OCI-LY3 (cell line): ENCODE measurements around the gene PGBD2.

Source experiments
- H2AFZ ChIP-seq: fragments of 200-600, 300-600 bp; shearing (Covaris generic); 2 replicates; pipeline ENCODE4 v1.6.0; 2014; ENCODE audit warnings: antibody characterized with exemption, low read depth, low read length
- H3K27ac ChIP-seq: fragments of 200-600, 300-600 bp; sonication (generic); 2 replicates; pipeline ENCODE4 v1.5.1; 2014; ENCODE audit warnings: mild to moderate bottlenecking, low read length, moderate library complexity, mixed read lengths
- H3K27me3 ChIP-seq: fragments of 200-600, 300-600 bp; sonication (generic); 2 replicates; pipeline ENCODE4 v1.6.1; 2014; ENCODE audit warnings: low read depth, low read length, mixed read lengths
- H3K36me3 ChIP-seq: fragments of 200-600, 300-600 bp; sonication (generic); replicated peaks from 2 replicates; pipeline ENCODE3; 2014; ENCODE audit warnings: low read depth, low read length, mixed read lengths
- H3K4me1 ChIP-seq: fragments of 300-600, 200-600 bp; sonication (generic); 2 replicates; pipeline ENCODE4 v1.6.1; 2014; ENCODE audit warnings: low read length, mixed read lengths
- H3K4me2 ChIP-seq: fragments of 200-600, 300-600 bp; sonication (generic); 2 replicates; pipeline ENCODE4 v1.6.1; 2014; ENCODE audit warnings: low read length, mixed read lengths
- H3K4me3 ChIP-seq: fragments of 300-600, 200-600 bp; sonication (generic); 2 replicates; pipeline ENCODE4 v1.5.1; 2014; ENCODE audit warnings: antibody characterized with exemption, mild to moderate bottlenecking, low read length, moderate library complexity
- H3K79me2 ChIP-seq: fragments of 300-600, 200-600 bp; shearing (Covaris generic); 2 replicates; pipeline ENCODE4 v1.6.1; 2014; ENCODE audit warnings: mild to moderate bottlenecking, low read length, mixed read lengths
- H3K9ac ChIP-seq: fragments of 300-600, 200-600 bp; shearing (Covaris generic); 2 replicates; pipeline ENCODE4 v1.6.0; 2014; ENCODE audit warnings: mild to moderate bottlenecking, low read length, moderate library complexity
- H3K9me3 ChIP-seq: fragments of 200-600, 300-600 bp; shearing (Covaris generic); 2 replicates; pipeline ENCODE4 v1.6.1; 2014; ENCODE audit warnings: low read length, mixed read lengths; ENCODE audit not compliant: insufficient read depth
- H4K20me1 ChIP-seq: fragments of 200-600, 300-600 bp; sonication (generic); 2 replicates; pipeline ENCODE4 v1.6.1; 2016; ENCODE audit warnings: low read length, mixed read lengths; ENCODE audit not compliant: insufficient read depth
- EZH2phosphoT487 ChIP-seq: fragments of 200-600 bp; shearing (Covaris generic); IDR thresholded peaks from 2 replicates; pipeline ENCODE4 v1.6.1; 2018; ENCODE audit warnings: antibody characterized with exemption, mixed run types, low read depth
- TF ChIP-seq, protein P1 (sequence below): fragments of 200-600, 300-600 bp; sonication (generic); IDR thresholded peaks from 2 replicates; pipeline ENCODE4 v1.5.1; 2014; ENCODE audit warnings: antibody characterized with exemption, low read length, low read depth

PGBD2 gene

DNA sequence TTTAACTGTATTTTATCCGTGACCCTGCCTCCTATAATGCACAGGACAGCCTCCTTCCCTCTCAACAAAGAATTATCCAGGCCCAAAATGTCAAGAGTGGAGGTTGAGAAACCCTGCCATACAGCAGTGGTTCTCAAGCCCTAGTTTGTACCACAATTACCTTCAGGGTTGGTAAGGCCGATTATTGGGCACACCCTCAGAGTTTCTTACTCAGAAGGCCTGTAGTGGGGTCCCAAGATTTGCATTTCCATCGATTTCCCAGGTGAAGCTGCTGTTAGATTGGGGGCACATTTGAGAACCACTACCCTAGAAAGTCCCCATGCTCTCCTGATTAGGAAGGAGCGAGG is 400 bp upstream of the PGBD2 start:
- Histone ChIP-seq H2AFZ (peak overlapping the region; percentile 90), H3K9ac (peak overlapping the region; percentile 89), H3K36me3 (no peaks in the 10 kb centered on the region), H3K4me3 (peak overlapping the region; percentile 88), H3K4me1 (peaks cover 13% of the 10 kb centered on the region; the same call in 1 of the 2 replicates), H3K4me2 (peak overlapping the region; percentile 94), H3K27ac (peak overlapping the region; percentile 79), H4K20me1 (no peaks in the 10 kb centered on the region), H3K9me3 (no peaks in the 10 kb centered on the region), H3K79me2 (peaks cover 5% of the 10 kb centered on the region; the same call in 1 of the 2 replicates), H3K27me3 (0 out of 2 replicates have a peak, but pooled peaks cover 7% of the 10 kb centered on the region)
- TF ChIP-seq, protein P1, sequence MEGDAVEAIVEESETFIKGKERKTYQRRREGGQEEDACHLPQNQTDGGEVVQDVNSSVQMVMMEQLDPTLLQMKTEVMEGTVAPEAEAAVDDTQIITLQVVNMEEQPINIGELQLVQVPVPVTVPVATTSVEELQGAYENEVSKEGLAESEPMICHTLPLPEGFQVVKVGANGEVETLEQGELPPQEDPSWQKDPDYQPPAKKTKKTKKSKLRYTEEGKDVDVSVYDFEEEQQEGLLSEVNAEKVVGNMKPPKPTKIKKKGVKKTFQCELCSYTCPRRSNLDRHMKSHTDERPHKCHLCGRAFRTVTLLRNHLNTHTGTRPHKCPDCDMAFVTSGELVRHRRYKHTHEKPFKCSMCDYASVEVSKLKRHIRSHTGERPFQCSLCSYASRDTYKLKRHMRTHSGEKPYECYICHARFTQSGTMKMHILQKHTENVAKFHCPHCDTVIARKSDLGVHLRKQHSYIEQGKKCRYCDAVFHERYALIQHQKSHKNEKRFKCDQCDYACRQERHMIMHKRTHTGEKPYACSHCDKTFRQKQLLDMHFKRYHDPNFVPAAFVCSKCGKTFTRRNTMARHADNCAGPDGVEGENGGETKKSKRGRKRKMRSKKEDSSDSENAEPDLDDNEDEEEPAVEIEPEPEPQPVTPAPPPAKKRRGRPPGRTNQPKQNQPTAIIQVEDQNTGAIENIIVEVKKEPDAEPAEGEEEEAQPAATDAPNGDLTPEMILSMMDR: no peak
- no peak for TF ChIP-seq EZH2phosphoT487

DNA sequence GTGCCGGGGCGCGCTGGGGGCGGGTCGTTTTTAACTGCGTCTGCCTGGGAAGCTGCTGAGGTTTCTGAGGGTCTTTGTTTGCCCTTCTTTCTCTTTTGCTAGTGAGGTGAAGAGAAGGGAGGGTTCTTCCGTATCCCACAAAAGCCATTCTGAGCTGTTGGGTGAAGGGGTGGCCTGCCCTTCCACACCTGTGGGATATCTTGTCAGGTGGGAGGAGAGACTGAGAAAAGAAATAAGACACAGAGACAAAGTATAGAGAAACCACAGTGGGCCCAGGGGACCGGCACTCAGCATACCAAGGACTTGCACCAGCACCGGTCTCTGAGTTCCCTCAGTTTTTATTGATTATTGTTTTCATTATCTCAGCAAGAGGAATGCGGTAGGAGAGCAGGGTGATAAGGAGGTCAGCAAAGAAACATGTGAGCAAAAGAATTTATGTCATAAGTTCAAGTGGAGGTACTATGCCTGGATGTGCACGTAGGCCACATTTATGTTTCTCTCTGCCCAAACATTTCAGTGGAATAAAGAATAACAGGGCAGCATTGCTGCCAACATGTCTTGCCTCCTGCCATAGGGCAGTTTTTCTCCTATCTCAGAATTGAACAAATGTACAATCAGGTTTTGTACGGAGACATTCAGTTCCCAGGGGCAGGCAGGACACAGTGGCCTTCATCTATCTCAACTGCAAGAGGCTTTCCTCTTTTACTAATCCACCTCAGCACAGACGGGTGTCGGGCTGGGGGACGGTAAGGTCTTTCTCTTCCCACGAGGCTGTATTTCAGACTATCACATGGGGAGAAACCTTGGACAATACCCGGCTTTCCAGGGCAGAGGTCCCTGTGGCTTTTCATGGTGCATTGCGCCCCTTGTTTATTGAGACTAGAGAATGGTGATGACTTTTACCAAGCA is 972 bp downstream of the PGBD2 start:
- Histone ChIP-seq H3K4me2 (peak overlapping the region; percentile 67), H3K9me3 (no peaks in the 10 kb centered on the region), H2AFZ (peak overlapping the region; percentile 55; the same call in 1 of the 2 replicates), H4K20me1 (no peaks in the 10 kb centered on the region), H3K79me2 (peaks cover 5% of the 10 kb centered on the region; the same call in 1 of the 2 replicates), H3K4me3 (peak overlapping the region; percentile 83), H3K27me3 (no peaks in the 10 kb centered on the region), H3K4me1 (peaks cover 13% of the 10 kb centered on the region; the same call in 1 of the 2 replicates), H3K27ac (no peak overlapping the region), H3K36me3 (no peaks in the 10 kb centered on the region), H3K9ac (peak overlapping the region; percentile 63)
- no peak for TF ChIP-seq EZH2phosphoT487
- TF ChIP-seq, protein P1: no peak

DNA sequence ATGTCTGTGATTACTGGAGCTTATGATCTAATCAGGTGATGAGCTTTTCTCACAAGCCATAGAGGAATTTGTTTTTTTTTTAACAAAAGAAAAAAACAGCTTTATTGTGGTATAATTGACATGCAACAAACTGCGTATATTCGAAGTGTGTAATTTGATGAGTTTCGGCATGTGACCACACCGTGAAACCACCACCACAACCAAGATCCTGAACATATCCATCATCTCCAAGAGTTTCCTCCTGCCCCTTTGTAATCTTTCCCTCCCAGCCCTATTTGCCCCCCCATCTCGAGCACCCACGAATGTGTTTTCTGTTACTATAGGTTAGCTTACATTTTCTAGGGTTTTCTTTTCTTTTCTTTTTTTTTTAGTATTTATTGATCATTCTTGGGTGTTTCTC is 4.7 kb downstream of the PGBD2 start:
- no peaks in the 10 kb centered on the region for H3K9me3 ChIP-seq
- H3K4me1 ChIP-seq: peaks cover 5% of the 10 kb centered on the region; the same call in 1 of the 2 replicates
- no peak overlapping the region for H3K4me3 ChIP-seq
- no peak overlapping the region for H2AFZ ChIP-seq
- no peaks in the 10 kb centered on the region for H4K20me1 ChIP-seq
- H3K9ac ChIP-seq: no peak overlapping the region
- no peak overlapping the region for H3K27ac ChIP-seq
- H3K79me2 ChIP-seq: peaks cover 5% of the 10 kb centered on the region; the same call in 1 of the 2 replicates
- no peak overlapping the region for H3K4me2 ChIP-seq
- no peak for TF ChIP-seq EZH2phosphoT487
- TF ChIP-seq, protein P1: no peak
- peaks cover 7% of the 10 kb centered on the region for H3K36me3 ChIP-seq
- no peaks in the 10 kb centered on the region for H3K27me3 ChIP-seq

DNA sequence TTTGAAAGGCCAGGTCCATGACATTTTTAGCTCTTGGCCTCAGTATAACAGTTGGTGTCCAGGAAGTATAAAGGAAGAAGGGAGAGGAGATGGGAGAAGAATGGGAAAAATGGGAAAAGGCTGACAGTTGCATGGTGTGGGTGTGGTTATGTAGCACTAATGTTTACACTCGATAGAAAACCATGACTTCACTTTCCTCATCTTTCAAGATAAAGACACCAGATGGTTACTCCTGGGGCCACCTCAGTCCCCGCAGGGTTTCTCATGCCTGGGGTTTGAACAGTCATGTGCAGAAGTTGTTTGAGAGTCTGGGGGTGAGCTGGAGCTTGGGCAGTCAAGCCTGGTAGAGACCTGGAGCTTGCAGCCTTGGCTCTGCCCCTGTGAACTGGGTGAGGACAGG is 7.9 kb downstream of the PGBD2 start:
- Histone ChIP-seq H3K4me2 (no peak overlapping the region), H3K27ac (no peak overlapping the region), H3K79me2 (no peaks in the 10 kb centered on the region), H3K9me3 (no peaks in the 10 kb centered on the region), H3K4me1 (no peaks in the 10 kb centered on the region), H2AFZ (no peak overlapping the region), H3K4me3 (no peak overlapping the region), H4K20me1 (no peaks in the 10 kb centered on the region), H3K36me3 (peaks cover 24% of the 10 kb centered on the region), H3K9ac (no peak overlapping the region), H3K27me3 (no peaks in the 10 kb centered on the region)
- TF ChIP-seq, protein P1: no peak
- TF ChIP-seq EZH2phosphoT487: no peak
